ENCODE data around the gene TMIE. TPM values are rescaled to one million over a fixed set of nuclear protein-coding genes. Genes with fewer than 3 reads are reported as not detected.

The TMIE gene
- polyA plus RNA-seq, 3 donors: not detected

GRCh38 chr3:46682974-46683373 is 18.2 kb upstream of the TMIE start:
- WGBS (ENCODE audit: insufficient coverage): 77% methylated on average over 6 of the region's 11 CpGs

GRCh38 chr3:46684891-46685290 is 16.3 kb upstream of the TMIE start:
- TF ChIP-seq CTCF (IDR thresholded peaks at IDR 0.05): no peak
- intact Hi-C loops (cut with micrococcal nuclease): no loop called here
- H3K27ac Mint-ChIP-seq: no peak overlapping the region

More at GRCh38 chr3:46682974-46683373, 18.2 kb upstream of the TMIE start:
- Histone ChIP-seq H4K20me1 (ENCODE audit: insufficient read depth, low read length) (no peaks in the 10 kb centered on the region), H3K27me3 (ENCODE audit: control insufficient read depth in 2 of 2, insufficient read depth in 2 of 2, low read length in 2 of 2) (no peaks in the 10 kb centered on the region), H3K79me2 (ENCODE audit: insufficient read depth, low read length) (no peaks in the 10 kb centered on the region), H3K4me2 (replicated peaks; ENCODE audit: extremely low read depth, low read length, poor library complexity, severe bottlenecking) (no peak overlapping the region), H3K4me3 (replicated peaks in 1 of 3; ENCODE audit: low read depth in 2 of 3, low read length in 3 of 3) (no peak overlapping the region), H3K4me1 (ENCODE audit: control insufficient read depth in 1 of 2, insufficient read depth in 2 of 2, low read length in 2 of 2) (peaks cover 11 to 13% of the 10 kb centered on the region in 2 donors), H3K36me3 (replicated peaks in 1 of 2; ENCODE audit: control insufficient read depth in 1 of 2, insufficient read depth in 2 of 2, low read length in 2 of 2) (no peaks in the 10 kb centered on the region), H3K9ac (ENCODE audit: insufficient read depth, low read length, poor library complexity, severe bottlenecking) (no peak overlapping the region), H3K9me3 (replicated peaks in 1 of 2; ENCODE audit: control insufficient read depth in 1 of 2, insufficient read depth in 1 of 2, low read length in 2 of 2) (no peaks in the 10 kb centered on the region), H3K27ac (ENCODE audit: low read depth in 1 of 2, low read length in 2 of 2) (no peak overlapping the region), H2AFZ (ENCODE audit: insufficient read depth, low read depth, low read length, poor library complexity, severe bottlenecking) (no peak overlapping the region)
- H3K9me3 Mint-ChIP-seq: no peaks in the 10 kb centered on the region
- no peak for DNase-seq
- peaks cover 8% of the 10 kb centered on the region for H3K4me1 Mint-ChIP-seq
- H3K27ac Mint-ChIP-seq: no peak overlapping the region
- H3K36me3 Mint-ChIP-seq: peaks cover 0 to 9% of the 10 kb centered on the region in 2 donors
- intact Hi-C loops (cut with micrococcal nuclease): no loop called here
- H3K27me3 Mint-ChIP-seq (ENCODE audit: low read depth in 3 of 3): peaks cover 1 to 4% (median 2%) of the 10 kb centered on the region in 3 donors
- TF ChIP-seq CTCF (IDR thresholded peaks at IDR 0.05): no peak
- H3K4me3 Mint-ChIP-seq: no peak overlapping the region

More at GRCh38 chr3:46684891-46685290, 16.3 kb upstream of the TMIE start:
- H3K27ac ChIP-seq (ENCODE audit: low read depth in 1 of 2, low read length in 2 of 2): no peak overlapping the region
- no peaks in the 10 kb centered on the region for H3K79me2 ChIP-seq (ENCODE audit: insufficient read depth, low read length)
- no peak overlapping the region for H3K4me3 ChIP-seq (replicated peaks in 1 of 3; ENCODE audit: low read depth in 2 of 3, low read length in 3 of 3)
- no peaks in the 10 kb centered on the region for H3K9me3 ChIP-seq (replicated peaks in 1 of 2; ENCODE audit: control insufficient read depth in 1 of 2, insufficient read depth in 1 of 2, low read length in 2 of 2)
- no peak overlapping the region for H3K4me2 ChIP-seq (replicated peaks; ENCODE audit: extremely low read depth, low read length, poor library complexity, severe bottlenecking)
- Mint-ChIP-seq H3K4me1 (peaks cover 8% of the 10 kb centered on the region), H3K9me3 (no peaks in the 10 kb centered on the region), H3K36me3 (peaks cover 0 to 9% of the 10 kb centered on the region in 2 donors), H3K27me3 (ENCODE audit: low read depth in 3 of 3) (peaks cover 1 to 8% (median 2%) of the 10 kb centered on the region in 3 donors), H3K4me3 (no peak overlapping the region)
- no peaks in the 10 kb centered on the region for H4K20me1 ChIP-seq (ENCODE audit: insufficient read depth, low read length)
- no peaks in the 10 kb centered on the region for H3K36me3 ChIP-seq (replicated peaks in 1 of 2; ENCODE audit: control insufficient read depth in 1 of 2, insufficient read depth in 2 of 2, low read length in 2 of 2)
- DNase-seq: no peak
- H3K27me3 ChIP-seq (ENCODE audit: control insufficient read depth in 2 of 2, insufficient read depth in 2 of 2, low read length in 2 of 2): no peaks in the 10 kb centered on the region
- H2AFZ ChIP-seq (ENCODE audit: insufficient read depth, low read depth, low read length, poor library complexity, severe bottlenecking): no peak overlapping the region
- H3K9ac ChIP-seq (ENCODE audit: insufficient read depth, low read length, poor library complexity, severe bottlenecking): no peak overlapping the region
- H3K4me1 ChIP-seq (ENCODE audit: control insufficient read depth in 1 of 2, insufficient read depth in 2 of 2, low read length in 2 of 2): peaks cover 11 to 13% of the 10 kb centered on the region in 2 donors
- 100% methylated on average over 2 of the region's 2 CpGs for WGBS (ENCODE audit: insufficient coverage)
